Measurements from ENCODE around the gene SLC2A10.
A peak's percentile ranks its signal among the peaks of the same experiment; 100 is the strongest.

SLC2A10 gene

GRCh38 chr20:46701556-46701955, 7.9 kb upstream of the SLC2A10 start:
- DNase-seq (ENCODE audit: low read depth, low spot score), result no peak
- no peak overlapping the region for H3K27ac ChIP-seq

GRCh38 chr20:46701986-46702385, 7.5 kb upstream of the SLC2A10 start:
- no peak overlapping the region for H3K27ac ChIP-seq
- DNase-seq (ENCODE audit: low read depth, low spot score), result no peak

- no peak for DNase-seq (ENCODE audit: low read depth, low spot score)
- no peak overlapping the region for H3K27ac ChIP-seq
Observed at GRCh38 chr20:46702447-46703203, 6.8 kb upstream of the SLC2A10 start.

GRCh38 chr20:46703435-46703834, 6.0 kb upstream of the SLC2A10 start:
- DNase-seq (ENCODE audit: low read depth, low spot score), result no peak

GRCh38 chr20:46704714-46705377, 4.6 kb upstream of the SLC2A10 start:
- H3K27ac ChIP-seq, result no peak overlapping the region
- DNase-seq (ENCODE audit: low read depth, low spot score), result no peak

More at GRCh38 chr20:46703435-46703834, 6.0 kb upstream of the SLC2A10 start:
- H3K27ac ChIP-seq, result no peak overlapping the region

GRCh38 chr20:46705378-46705729, 4.1 kb upstream of the SLC2A10 start:
- no peak for DNase-seq (ENCODE audit: low read depth, low spot score)
- no peak overlapping the region for H3K27ac ChIP-seq

GRCh38 chr20:46706242-46706641, 3.2 kb upstream of the SLC2A10 start:
- H3K27ac ChIP-seq, result no peak overlapping the region
- DNase-seq (ENCODE audit: low read depth, low spot score), result no peak

- peak overlapping the region; percentile 64 for H3K27ac ChIP-seq
- DNase-seq (ENCODE audit: low read depth, low spot score), result no peak
Observed at GRCh38 chr20:46708172-46708860, 1.1 kb upstream of the SLC2A10 start.

GRCh38 chr20:46709055-46709458, 392 bp upstream of the SLC2A10 start:
- peak overlapping the region; percentile 64 for H3K27ac ChIP-seq
- no peak for DNase-seq (ENCODE audit: low read depth, low spot score)

GRCh38 chr20:46710153-46710913, 884 bp downstream of the SLC2A10 start:
- peak overlapping the region; percentile 64 for H3K27ac ChIP-seq
- DNase-seq (ENCODE audit: low read depth, low spot score), result no peak

GRCh38 chr20:46712056-46712636, 2.7 kb downstream of the SLC2A10 start:
- no peak for DNase-seq (ENCODE audit: low read depth, low spot score)
- no peak overlapping the region for H3K27ac ChIP-seq

- DNase-seq (ENCODE audit: low read depth, low spot score), result no peak
- H3K27ac ChIP-seq, result no peak overlapping the region
Observed at GRCh38 chr20:46713957-46714834, 4.7 kb downstream of the SLC2A10 start.

- no peak for DNase-seq (ENCODE audit: low read depth, low spot score)
- H3K27ac ChIP-seq, result peak overlapping the region; percentile 25
Observed at GRCh38 chr20:46715292-46715756, 5.9 kb downstream of the SLC2A10 start.

- H3K27ac ChIP-seq, result no peak overlapping the region
- no peak for DNase-seq (ENCODE audit: low read depth, low spot score)
Observed at GRCh38 chr20:46717818-46718541, 8.5 kb downstream of the SLC2A10 start.

GRCh38 chr20:46720019-46720418, 10.6 kb downstream of the SLC2A10 start:
- H3K27ac ChIP-seq, result no peak overlapping the region
- DNase-seq (ENCODE audit: low read depth, low spot score), result no peak

- DNase-seq (ENCODE audit: low read depth, low spot score), result no peak
- H3K27ac ChIP-seq, result no peak overlapping the region
Observed at GRCh38 chr20:46720776-46721425, 11.5 kb downstream of the SLC2A10 start.

- H3K27ac ChIP-seq, result no peak overlapping the region
- no peak for DNase-seq (ENCODE audit: low read depth, low spot score)
Observed at GRCh38 chr20:46721476-46721875, 12.0 kb downstream of the SLC2A10 start.

- DNase-seq (ENCODE audit: low read depth, low spot score), result no peak
- H3K27ac ChIP-seq, result no peak overlapping the region
Observed at GRCh38 chr20:46722450-46722849, 13.0 kb downstream of the SLC2A10 start.
